AG04450 (cell line): ENCODE measurements around the gene VAMP1. TPM values are rescaled to one million over a fixed set of nuclear protein-coding genes. Genes with fewer than 3 reads are reported as not detected.

Experiments
- CTCF ChIA-PET: fragments of 300-600, 350-600 bp; formaldehyde crosslinking; extraction: SDS; loops from one replicate; lab custom pipeline; 2022; ENCODE audit warnings: antibody characterized with exemption, inconsistent platforms; lab: Charles Lee
- POLR2A ChIA-PET: fragments of 350-600 bp; formaldehyde crosslinking; extraction: SDS; loops from one replicate; lab custom pipeline; 2021; ENCODE audit warnings: antibody characterized with exemption, inconsistent platforms; lab: Yijun Ruan, JAX
- DNase-seq: peaks from one replicate; pipeline ENCODE4 v3.0.0-alpha.2; 2011; ENCODE audit warnings: low read depth, low spot score
- H3K27ac ChIP-seq: one replicate; pipeline ENCODE4 v1.5.1; 2012; ENCODE audit warnings: low read depth, low read length, control low read depth
- H3K27me3 ChIP-seq: one replicate; pipeline ENCODE4 v1.6.0; 2012; ENCODE audit warnings: low read length; ENCODE audit not compliant: control insufficient read depth, insufficient read depth
- H3K4me3 ChIP-seq: 2 replicates; pipeline ENCODE4 v1.5.1; 2011; ENCODE audit warnings: mild to moderate bottlenecking, low read depth, low read length, control low read depth
- H3K9me3 ChIP-seq: 2 replicates; pipeline ENCODE4 v1.5.1; 2012; ENCODE audit warnings: low read length; ENCODE audit not compliant: control insufficient read depth, insufficient read depth
- CTCF ChIP-seq: IDR thresholded peaks from 2 replicates; pipeline ENCODE4 v1.5.1; 2011; ENCODE audit warnings: low read depth, low read length, control low read depth, inconsistent platforms
- polyA plus RNA-seq: library from polyadenylated mRNA; depleted of rRNA; stranded (reverse); fragments of >200 nt; gene quantifications from 2 replicates; pipeline ENCODE4 v1.2.3, GENCODE V29; 2011

Gene VAMP1
- polyA plus RNA-seq, 1 experiment, result 15.1 TPM

- POLR2A ChIA-PET, result interaction anchor here (2.3 kb wide), 1 partner anchor 8 kb away, joined by 13 read pairs; the partner anchor contains the start of gene VAMP1
- CTCF ChIA-PET, result no interaction called here
- no peaks in the 10 kb centered on the region for H3K27me3 ChIP-seq
- no peak overlapping the region for H3K27ac ChIP-seq
- H3K9me3 ChIP-seq, result no peaks in the 10 kb centered on the region
- no peak for DNase-seq
- H3K4me3 ChIP-seq, result no peak overlapping the region
- no peak for TF ChIP-seq CTCF
Observed at GRCh38 chr12:6462234-6462995, 8.1 kb downstream of the VAMP1 start.

DNA sequence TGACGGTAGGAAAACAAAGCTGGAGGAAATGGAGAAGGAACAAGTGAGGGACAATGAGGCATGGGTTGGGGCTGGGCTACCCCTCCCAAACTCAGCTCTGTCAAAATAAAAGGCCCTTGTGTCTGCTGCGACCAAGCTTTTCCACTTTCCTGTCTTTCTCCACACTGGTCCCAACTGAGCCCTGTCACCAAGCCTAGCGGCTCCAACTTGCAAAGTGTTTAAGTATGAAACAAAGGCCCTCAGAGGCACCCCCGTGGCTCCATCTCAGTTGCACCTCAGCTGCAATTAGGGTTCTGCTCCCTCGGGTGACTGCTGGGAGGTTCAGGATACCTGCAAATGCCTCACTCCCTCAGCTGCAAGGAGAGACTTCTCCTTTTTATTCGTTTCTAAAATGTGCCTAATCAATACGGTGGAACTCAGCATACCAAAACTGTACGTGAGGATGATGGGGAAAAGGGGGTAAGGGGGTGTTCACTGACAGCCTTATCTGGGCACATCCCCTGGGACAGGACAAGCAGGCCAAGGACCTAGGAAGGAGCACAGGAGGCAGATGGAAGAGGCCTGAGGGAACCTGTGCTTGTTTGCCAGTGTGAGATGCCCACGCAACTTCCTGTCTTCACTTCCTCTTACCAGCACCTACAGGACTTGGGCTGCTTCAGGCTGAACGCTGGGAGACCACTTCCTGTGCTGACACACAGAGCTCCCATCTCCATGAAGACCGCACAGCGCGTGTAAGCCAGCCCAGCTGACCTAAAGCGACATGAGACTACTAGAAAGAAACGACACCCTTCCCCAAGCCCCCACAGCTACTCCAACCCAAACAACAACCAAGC is 8.9 kb downstream of the VAMP1 start:
- CTCF ChIA-PET, result interaction anchor here (1.0 kb wide), 1 partner anchor 39 kb away, joined by 3 read pairs; no protein-coding TSS in a partner anchor
- Histone ChIP-seq H3K4me3 (no peak overlapping the region), H3K9me3 (no peaks in the 10 kb centered on the region), H3K27ac (no peak overlapping the region), H3K27me3 (no peaks in the 10 kb centered on the region)
- no peak for TF ChIP-seq CTCF
- POLR2A ChIA-PET, result interaction anchor here (0.8 to 2.3 kb wide), 3 partner anchors 9 to 10 kb away, joined by 4 to 13 read pairs (median 5); partner anchors contain the start of genes TAPBPL and VAMP1
- DNase-seq, result no peak

DNA sequence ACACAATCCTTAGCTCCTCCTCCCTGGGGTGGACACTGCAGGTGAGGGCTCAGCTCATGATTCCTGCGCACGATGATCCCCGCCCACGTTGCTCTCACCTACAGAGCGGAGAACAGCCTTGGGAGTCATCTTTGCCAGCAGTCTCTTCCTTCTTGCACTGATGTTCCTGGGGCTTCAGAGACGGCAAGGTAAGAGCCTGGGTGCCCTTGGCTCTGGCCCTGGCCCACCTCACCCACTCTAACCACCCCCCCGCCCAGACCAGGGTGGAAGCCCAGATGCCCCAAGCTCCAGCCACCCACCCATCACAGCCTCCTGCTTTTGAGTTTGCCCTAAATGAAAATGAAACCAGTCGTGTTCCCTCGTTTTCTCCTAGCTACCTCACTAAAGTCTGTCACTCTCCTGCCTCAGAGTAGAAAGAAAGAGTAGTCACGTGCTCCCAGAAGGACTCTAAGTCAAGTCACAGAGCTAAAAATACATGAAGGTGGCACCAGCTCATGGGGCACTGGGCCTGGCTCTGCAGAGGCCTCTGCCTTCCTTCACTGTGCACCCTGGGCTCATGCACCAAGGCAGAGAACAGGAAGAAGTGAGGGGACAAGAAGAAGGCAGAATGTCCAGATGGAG is 9.6 kb downstream of the VAMP1 start:
- H3K9me3 ChIP-seq, result no peaks in the 10 kb centered on the region
- no peak for TF ChIP-seq CTCF
- no peak overlapping the region for H3K27ac ChIP-seq
- no peak overlapping the region for H3K4me3 ChIP-seq
- no peak for DNase-seq
- POLR2A ChIA-PET, result interaction anchor here (0.8 to 2.3 kb wide), 3 partner anchors 8 to 10 kb away, joined by 4 to 13 read pairs (median 5); partner anchors contain the start of genes TAPBPL and VAMP1
- no peaks in the 10 kb centered on the region for H3K27me3 ChIP-seq
- CTCF ChIA-PET, result interaction anchor here (1.0 kb wide), 1 partner anchor 38 kb away, joined by 3 read pairs; no protein-coding TSS in a partner anchor

- ChIA-PET POLR2A (interaction anchor here (0.6 to 1.8 kb wide), 3 partner anchors 9 to 13 kb away, joined by 3 to 17 read pairs (median 3); partner anchors contain the start of gene VAMP1), CTCF (no interaction called here)
- H3K4me3 ChIP-seq, result no peak overlapping the region
- no peaks in the 10 kb centered on the region for H3K27me3 ChIP-seq
- TF ChIP-seq CTCF, result no peak
- no peaks in the 10 kb centered on the region for H3K9me3 ChIP-seq
- DNase-seq, result no peak
- no peak overlapping the region for H3K27ac ChIP-seq
Observed at GRCh38 chr12:6459004-6459337, 11.5 kb downstream of the VAMP1 start.
